ENCODE results near the gene THSD7A.

THSD7A gene

DNA sequence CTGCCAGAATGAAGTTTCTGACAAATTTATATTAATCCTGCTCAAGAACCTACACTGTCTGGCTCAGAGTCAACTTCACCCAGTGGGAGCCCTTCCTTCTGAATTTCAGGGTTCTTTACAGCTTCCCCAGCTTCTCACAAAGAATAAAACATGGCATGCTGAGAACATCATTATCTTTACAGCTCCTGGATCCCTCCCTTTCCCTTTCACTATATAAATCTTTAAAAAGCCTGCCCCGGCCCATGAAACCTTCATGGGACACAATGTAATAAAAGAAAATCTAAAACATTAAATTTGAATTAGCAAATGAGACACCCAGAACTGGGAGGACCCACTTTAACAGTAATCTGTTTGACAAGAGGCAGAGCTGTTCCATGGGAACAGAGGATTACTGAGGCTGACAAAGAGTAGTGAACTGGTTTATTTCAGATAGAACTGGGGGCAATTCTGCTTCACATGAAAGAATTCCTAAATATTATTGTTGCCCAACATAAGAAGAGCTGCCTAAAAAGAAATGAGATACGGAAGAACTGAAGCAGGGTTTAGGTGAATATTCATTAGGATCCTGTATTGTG, 222.8 kb downstream of the THSD7A start:
- no peak overlapping the region for H3K27ac ChIP-seq
- no peak for TF ChIP-seq ZFX (IDR thresholded peaks at IDR 0.05; ENCODE audit: borderline replicate concordance)
- TF ChIP-seq, protein P1, sequence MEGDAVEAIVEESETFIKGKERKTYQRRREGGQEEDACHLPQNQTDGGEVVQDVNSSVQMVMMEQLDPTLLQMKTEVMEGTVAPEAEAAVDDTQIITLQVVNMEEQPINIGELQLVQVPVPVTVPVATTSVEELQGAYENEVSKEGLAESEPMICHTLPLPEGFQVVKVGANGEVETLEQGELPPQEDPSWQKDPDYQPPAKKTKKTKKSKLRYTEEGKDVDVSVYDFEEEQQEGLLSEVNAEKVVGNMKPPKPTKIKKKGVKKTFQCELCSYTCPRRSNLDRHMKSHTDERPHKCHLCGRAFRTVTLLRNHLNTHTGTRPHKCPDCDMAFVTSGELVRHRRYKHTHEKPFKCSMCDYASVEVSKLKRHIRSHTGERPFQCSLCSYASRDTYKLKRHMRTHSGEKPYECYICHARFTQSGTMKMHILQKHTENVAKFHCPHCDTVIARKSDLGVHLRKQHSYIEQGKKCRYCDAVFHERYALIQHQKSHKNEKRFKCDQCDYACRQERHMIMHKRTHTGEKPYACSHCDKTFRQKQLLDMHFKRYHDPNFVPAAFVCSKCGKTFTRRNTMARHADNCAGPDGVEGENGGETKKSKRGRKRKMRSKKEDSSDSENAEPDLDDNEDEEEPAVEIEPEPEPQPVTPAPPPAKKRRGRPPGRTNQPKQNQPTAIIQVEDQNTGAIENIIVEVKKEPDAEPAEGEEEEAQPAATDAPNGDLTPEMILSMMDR (IDR thresholded peaks at IDR 0.05) = no peak

DNA sequence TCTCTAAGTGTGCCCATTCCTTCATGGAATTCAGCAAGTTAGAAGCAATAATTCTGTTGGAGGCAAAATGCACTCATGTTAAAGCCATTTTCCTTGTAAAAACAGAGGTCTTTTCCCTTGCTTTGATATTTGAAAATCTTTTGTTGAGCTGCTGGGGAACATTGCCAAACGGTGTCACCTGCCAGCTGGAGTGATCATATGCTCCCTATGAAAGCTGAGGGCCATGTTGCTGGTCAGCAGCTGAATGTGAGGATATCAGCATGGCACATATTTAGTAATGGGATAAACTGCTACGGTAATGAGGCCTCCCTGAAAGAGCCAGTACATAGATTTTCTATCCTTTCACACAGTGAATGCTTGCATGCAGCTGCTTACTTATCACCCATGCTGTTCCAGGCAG, 224.3 kb downstream of the THSD7A start:
- no peak overlapping the region for H3K27ac ChIP-seq
- TF ChIP-seq ZFX (IDR thresholded peaks at IDR 0.05; ENCODE audit: borderline replicate concordance) = no peak
- TF ChIP-seq, protein P1 (IDR thresholded peaks at IDR 0.05) = no peak

DNA sequence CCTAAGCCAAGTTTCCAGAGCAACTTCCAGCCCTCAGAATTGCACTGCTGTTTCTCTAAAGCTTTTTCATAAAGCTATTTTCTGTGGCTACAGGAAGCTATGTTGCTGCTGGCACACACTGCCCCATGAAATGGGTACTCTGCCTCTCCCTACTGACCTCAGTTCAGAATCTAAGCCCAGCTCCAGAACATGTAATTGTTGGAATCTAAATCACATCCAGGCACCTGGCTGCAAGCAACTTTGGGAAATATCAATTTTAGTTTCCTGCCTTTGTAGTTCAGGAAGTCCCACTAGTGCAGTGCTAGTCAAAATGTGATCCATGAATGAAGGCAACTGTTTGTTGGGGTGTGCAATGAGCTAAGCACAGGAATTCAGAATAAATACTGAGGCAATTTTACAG, 226.2 kb downstream of the THSD7A start:
- no peak for TF ChIP-seq ZFX (IDR thresholded peaks at IDR 0.05; ENCODE audit: borderline replicate concordance)
- TF ChIP-seq, protein P1 (IDR thresholded peaks at IDR 0.05) = no peak
- H3K27ac ChIP-seq = no peak overlapping the region

DNA sequence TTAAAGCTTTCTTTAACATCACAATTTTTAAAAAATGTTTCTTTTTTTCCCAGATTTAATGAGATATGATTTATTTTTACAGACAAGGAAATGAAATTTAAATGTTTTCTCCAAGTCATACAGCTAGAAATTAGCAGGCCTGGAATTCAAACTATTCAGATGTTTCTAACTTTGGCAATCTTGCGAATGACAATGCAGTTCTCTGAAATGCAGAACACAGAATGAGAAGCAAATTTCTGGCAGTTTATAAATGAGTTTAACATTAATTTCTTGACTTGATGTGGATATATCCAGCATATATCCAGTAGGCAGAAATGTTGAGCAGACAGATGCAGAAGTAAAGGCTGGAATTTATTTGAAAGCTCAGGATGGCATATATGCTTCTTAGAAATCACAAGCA, 227.5 kb downstream of the THSD7A start:
- H3K27ac ChIP-seq = no peak overlapping the region
- TF ChIP-seq ZFX (IDR thresholded peaks at IDR 0.05; ENCODE audit: borderline replicate concordance) = no peak
- TF ChIP-seq, protein P1 (IDR thresholded peaks at IDR 0.05) = no peak

DNA sequence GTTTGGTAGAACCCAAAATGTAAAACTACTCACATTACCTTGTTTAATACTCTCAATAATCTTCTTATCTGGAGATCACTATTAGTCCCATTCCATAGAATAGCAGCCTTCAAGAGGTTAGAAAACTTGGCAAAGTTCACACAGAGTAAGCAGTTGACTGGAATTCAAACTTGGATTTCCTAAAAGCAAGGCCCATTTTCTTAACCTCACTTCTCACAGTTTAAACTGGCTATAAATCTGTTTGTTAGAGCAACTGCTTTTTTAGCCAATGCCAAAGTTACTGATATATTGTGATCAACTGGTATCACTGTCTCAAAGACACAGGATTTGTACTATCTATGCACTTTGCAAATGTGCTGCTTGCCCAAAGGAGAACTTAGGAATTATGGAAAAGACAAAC, 230.2 kb downstream of the THSD7A start:
- TF ChIP-seq, protein P1 (IDR thresholded peaks at IDR 0.05) = no peak
- no peak for TF ChIP-seq ZFX (IDR thresholded peaks at IDR 0.05; ENCODE audit: borderline replicate concordance)

DNA sequence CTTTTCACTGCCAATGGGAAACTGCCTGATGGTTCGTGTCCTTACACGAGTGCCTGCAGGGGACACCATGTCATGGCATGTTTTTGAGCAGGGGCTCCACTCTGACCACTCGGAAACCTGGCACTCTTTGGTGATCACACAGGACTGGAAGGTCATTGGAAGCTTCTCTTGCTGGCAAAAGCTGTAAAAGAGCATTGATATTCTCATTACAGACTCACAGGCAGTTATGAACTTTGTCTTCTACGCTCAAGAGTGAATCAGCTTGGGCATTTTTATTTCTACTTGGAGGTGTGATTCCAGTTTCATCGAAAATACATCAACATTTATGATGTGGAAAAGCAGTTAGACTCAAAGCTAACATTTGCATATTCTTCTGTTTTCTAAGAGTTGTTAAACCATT, 238.7 kb downstream of the THSD7A start:
- TF ChIP-seq, protein P1 (IDR thresholded peaks at IDR 0.05) = no peak
- TF ChIP-seq ZFX (IDR thresholded peaks at IDR 0.05; ENCODE audit: borderline replicate concordance) = no peak
- no peak overlapping the region for H3K27ac ChIP-seq

More for the DNA sequence above, 230.2 kb downstream of the THSD7A start:
- H3K27ac ChIP-seq = no peak overlapping the region

DNA sequence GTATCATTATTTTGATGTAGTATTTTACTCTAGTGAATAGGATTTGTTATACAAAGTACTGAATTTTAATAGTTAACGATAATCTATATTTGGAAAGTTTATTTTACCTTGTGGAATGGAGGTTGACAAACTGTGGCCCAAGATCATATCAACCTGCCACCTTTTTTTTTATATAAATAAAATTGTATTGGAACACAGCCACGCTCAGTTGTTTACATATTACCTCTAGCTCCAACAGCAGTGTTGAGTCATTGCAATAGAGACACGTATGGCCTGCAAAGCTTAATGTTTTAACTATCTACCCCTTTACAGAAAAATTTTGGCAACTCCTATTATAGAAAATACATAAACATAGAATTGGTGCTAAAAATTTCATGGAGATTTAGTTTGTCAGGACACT, 239.3 kb downstream of the THSD7A start:
- TF ChIP-seq ZFX (IDR thresholded peaks at IDR 0.05; ENCODE audit: borderline replicate concordance) = no peak
- TF ChIP-seq, protein P1 (IDR thresholded peaks at IDR 0.05) = no peak
- no peak overlapping the region for H3K27ac ChIP-seq

All from 22Rv1 (cell line).